ENCODE measurements around the gene CUX1.

CUX1 gene

GRCh38 chr7:102000123-102000522 is 182.7 kb downstream of the CUX1 start:
- no peak for ATAC-seq
- TF ChIP-seq ZFP30 (CRISPR knock-in tag; IDR thresholded peaks at IDR 0.05) (no peak), CSDC2 (CRISPR knock-in tag; IDR thresholded peaks at IDR 0.05) (no peak), ARNTL (CRISPR knock-in tag; IDR thresholded peaks at IDR 0.05; ENCODE audit: borderline replicate concordance, low read depth) (no peak), ZNF565 (CRISPR knock-in tag; conservative IDR thresholded peaks at IDR 0.05; ENCODE audit: low read depth) (no peak), SNAI2 (CRISPR knock-in tag; IDR thresholded peaks at IDR 0.05) (no peak), PPARA (CRISPR knock-in tag; IDR thresholded peaks at IDR 0.05; ENCODE audit: borderline replicate concordance) (no peak), GLIS3 (CRISPR knock-in tag; IDR thresholded peaks at IDR 0.05) (no peak), BACH2 (CRISPR knock-in tag; IDR thresholded peaks at IDR 0.05; ENCODE audit: borderline replicate concordance) (no peak), ISL1 (CRISPR knock-in tag; IDR thresholded peaks at IDR 0.05) (no peak), ZFP3 (CRISPR knock-in tag; IDR thresholded peaks at IDR 0.05) (no peak), TOX (CRISPR knock-in tag; IDR thresholded peaks at IDR 0.05; ENCODE audit: borderline replicate concordance) (no peak), ZNF8 (CRISPR knock-in tag; IDR thresholded peaks at IDR 0.05) (no peak), ZNF70 (CRISPR knock-in tag; IDR thresholded peaks at IDR 0.05) (no peak), ZC3H10 (CRISPR knock-in tag; IDR thresholded peaks at IDR 0.05) (no peak), TSHZ2 (CRISPR knock-in tag; IDR thresholded peaks at IDR 0.05) (no peak), ESRRG (CRISPR knock-in tag; IDR thresholded peaks at IDR 0.05) (no peak), RARB (CRISPR knock-in tag; IDR thresholded peaks at IDR 0.05) (no peak)
- TF ChIP-seq, protein P1, sequence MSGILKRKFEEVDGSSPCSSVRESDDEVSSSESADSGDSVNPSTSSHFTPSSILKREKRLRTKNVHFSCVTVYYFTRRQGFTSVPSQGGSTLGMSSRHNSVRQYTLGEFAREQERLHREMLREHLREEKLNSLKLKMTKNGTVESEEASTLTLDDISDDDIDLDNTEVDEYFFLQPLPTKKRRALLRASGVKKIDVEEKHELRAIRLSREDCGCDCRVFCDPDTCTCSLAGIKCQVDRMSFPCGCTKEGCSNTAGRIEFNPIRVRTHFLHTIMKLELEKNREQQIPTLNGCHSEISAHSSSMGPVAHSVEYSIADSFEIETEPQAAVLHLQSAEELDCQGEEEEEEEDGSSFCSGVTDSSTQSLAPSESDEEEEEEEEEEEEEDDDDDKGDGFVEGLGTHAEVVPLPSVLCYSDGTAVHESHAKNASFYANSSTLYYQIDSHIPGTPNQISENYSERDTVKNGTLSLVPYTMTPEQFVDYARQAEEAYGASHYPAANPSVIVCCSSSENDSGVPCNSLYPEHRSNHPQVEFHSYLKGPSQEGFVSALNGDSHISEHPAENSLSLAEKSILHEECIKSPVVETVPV (CRISPR knock-in tag; IDR thresholded peaks at IDR 0.05): no peak
- TF ChIP-seq, protein P2, sequence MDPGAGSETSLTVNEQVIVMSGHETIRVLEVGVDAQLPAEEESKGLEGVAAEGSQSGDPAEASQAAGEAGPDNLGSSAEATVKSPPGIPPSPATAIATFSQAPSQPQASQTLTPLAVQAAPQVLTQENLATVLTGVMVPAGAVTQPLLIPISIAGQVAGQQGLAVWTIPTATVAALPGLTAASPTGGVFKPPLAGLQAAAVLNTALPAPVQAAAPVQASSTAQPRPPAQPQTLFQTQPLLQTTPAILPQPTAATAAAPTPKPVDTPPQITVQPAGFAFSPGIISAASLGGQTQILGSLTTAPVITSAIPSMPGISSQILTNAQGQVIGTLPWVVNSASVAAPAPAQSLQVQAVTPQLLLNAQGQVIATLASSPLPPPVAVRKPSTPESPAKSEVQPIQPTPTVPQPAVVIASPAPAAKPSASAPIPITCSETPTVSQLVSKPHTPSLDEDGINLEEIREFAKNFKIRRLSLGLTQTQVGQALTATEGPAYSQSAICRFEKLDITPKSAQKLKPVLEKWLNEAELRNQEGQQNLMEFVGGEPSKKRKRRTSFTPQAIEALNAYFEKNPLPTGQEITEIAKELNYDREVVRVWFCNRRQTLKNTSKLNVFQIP (CRISPR knock-in tag; IDR thresholded peaks at IDR 0.05; ENCODE audit: borderline replicate concordance, low read depth): no peak
- TF ChIP-seq, protein P3, sequence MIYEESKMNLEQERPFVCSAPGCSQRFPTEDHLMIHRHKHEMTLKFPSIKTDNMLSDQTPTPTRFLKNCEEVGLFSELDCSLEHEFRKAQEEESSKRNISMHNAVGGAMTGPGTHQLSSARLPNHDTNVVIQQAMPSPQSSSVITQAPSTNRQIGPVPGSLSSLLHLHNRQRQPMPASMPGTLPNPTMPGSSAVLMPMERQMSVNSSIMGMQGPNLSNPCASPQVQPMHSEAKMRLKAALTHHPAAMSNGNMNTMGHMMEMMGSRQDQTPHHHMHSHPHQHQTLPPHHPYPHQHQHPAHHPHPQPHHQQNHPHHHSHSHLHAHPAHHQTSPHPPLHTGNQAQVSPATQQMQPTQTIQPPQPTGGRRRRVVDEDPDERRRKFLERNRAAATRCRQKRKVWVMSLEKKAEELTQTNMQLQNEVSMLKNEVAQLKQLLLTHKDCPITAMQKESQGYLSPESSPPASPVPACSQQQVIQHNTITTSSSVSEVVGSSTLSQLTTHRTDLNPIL (CRISPR knock-in tag; IDR thresholded peaks at IDR 0.05; ENCODE audit: low read depth): no peak

GRCh38 chr7:102004229-102004628 is 186.8 kb downstream of the CUX1 start:
- peak; percentile 48; the same call in 1 of the 2 replicates for TF ChIP-seq TSHZ2 (CRISPR knock-in tag; IDR thresholded peaks at IDR 0.05)
- TF ChIP-seq ISL1 (CRISPR knock-in tag; IDR thresholded peaks at IDR 0.05): peak; percentile 88
- no peak for TF ChIP-seq BACH2 (CRISPR knock-in tag; IDR thresholded peaks at IDR 0.05; ENCODE audit: borderline replicate concordance)
- ATAC-seq: no peak

GRCh38 chr7:102004848-102005247 is 187.4 kb downstream of the CUX1 start:
- ATAC-seq: no peak
- no peak for TF ChIP-seq SNAI2 (CRISPR knock-in tag; IDR thresholded peaks at IDR 0.05)
- no peak for TF ChIP-seq ZC3H10 (CRISPR knock-in tag; IDR thresholded peaks at IDR 0.05)
- no peak for TF ChIP-seq ZNF8 (CRISPR knock-in tag; IDR thresholded peaks at IDR 0.05)
- no peak for TF ChIP-seq ZFP30 (CRISPR knock-in tag; IDR thresholded peaks at IDR 0.05)
- TF ChIP-seq RARB (CRISPR knock-in tag; IDR thresholded peaks at IDR 0.05): no peak
- TF ChIP-seq CSDC2 (CRISPR knock-in tag; IDR thresholded peaks at IDR 0.05): no peak
- TF ChIP-seq TSHZ2 (CRISPR knock-in tag; IDR thresholded peaks at IDR 0.05): no peak
- TF ChIP-seq ZNF565 (CRISPR knock-in tag; conservative IDR thresholded peaks at IDR 0.05; ENCODE audit: low read depth): no peak
- no peak for TF ChIP-seq OSR1 (CRISPR knock-in tag; IDR thresholded peaks at IDR 0.05)
- TF ChIP-seq GLIS3 (CRISPR knock-in tag; IDR thresholded peaks at IDR 0.05): no peak
- no peak for TF ChIP-seq ARNTL (CRISPR knock-in tag; IDR thresholded peaks at IDR 0.05; ENCODE audit: borderline replicate concordance, low read depth)
- TF ChIP-seq, protein P3 (CRISPR knock-in tag; IDR thresholded peaks at IDR 0.05; ENCODE audit: low read depth): no peak
- TF ChIP-seq PPARA (CRISPR knock-in tag; IDR thresholded peaks at IDR 0.05; ENCODE audit: borderline replicate concordance): no peak

Measured in SK-N-SH treated with all-trans-retinoic acid at 6 μM for 48 hours (cell line).